Prostate gland (tissue), 2 donors: Measurements from ENCODE around the gene KLHL20. TPM values are rescaled to one million over a fixed set of nuclear protein-coding genes. Genes with fewer than 3 reads are reported as not detected.
"Not testable (repeated sequence)": the region's sequence is repeated elsewhere in the genome, so short reads cannot be mapped to it uniquely, and the experiment has no call there.

Experiments used
- DNase-seq: peaks from one replicate; pipeline ENCODE4 v3.0.0-alpha.2; 2019; ENCODE audit warnings: low spot score
- H3K27ac ChIP-seq, 2 donors: fragments of 200-600 bp; sonication (generic); 2 replicates each; pipeline ENCODE4 v1.5.1; 2017 to 2019
- H3K27me3 ChIP-seq: fragments of 200-600 bp; sonication (generic); replicated peaks from 2 replicates; pipeline ENCODE4 v1.5.1; 2019; ENCODE audit not compliant: insufficient read depth
- H3K36me3 ChIP-seq, 2 donors: fragments of 200-600 bp; sonication (generic); 1 replicate in 1 of 2; 2 replicates in 1 of 2; pipeline versions ENCODE4 v1.5.1 to v1.8.1; 2017 to 2019
- H3K4me1 ChIP-seq: fragments of 200-600 bp; sonication (generic); replicated peaks from 2 replicates; pipeline ENCODE4 v1.5.1; 2019
- H3K4me3 ChIP-seq, 2 donors: fragments of 200-600 bp; sonication (generic); 2 replicates each; pipeline ENCODE4 v1.5.1; 2017 to 2019
- H3K9me3 ChIP-seq: fragments of 200-600 bp; sonication (generic); 2 replicates; pipeline ENCODE4 v1.5.1; 2017
- CTCF ChIP-seq, 4 experiments: fragments of 200-600 bp in 2 of 4; fragments of 450-650 bp in 2 of 4; sonication (generic) in 2 of 4; IDR thresholded peaks; 1 replicate in 3 of 4; 2 replicates in 1 of 4; pipeline ENCODE4 v1.5.1; 2016 to 2019; ENCODE audit warnings: antibody characterized with exemption in 4 of 4, mild to moderate bottlenecking in 2 of 4, moderate library complexity in 2 of 4
- POLR2A ChIP-seq: fragments of 450-650 bp; IDR thresholded peaks from one replicate; pipeline ENCODE4 v1.6.1; 2016; ENCODE audit warnings: antibody characterized with exemption, mild to moderate bottlenecking
- POLR2AphosphoS5 ChIP-seq: sonication (generic); formaldehyde crosslinking; IDR thresholded peaks from one replicate; pipeline ENCODE4 v1.6.1; 2017; ENCODE audit warnings: antibody characterized with exemption
- WGBS: methylation state at CpG from one replicate; pipeline ENCODE4 v1.1.5; 2018; 5-methylcytosine and 5-hydroxymethylcytosine counted together
- intact Hi-C: fragments of 100-400 bp; cut with DNase I; formaldehyde crosslinking; loops from one replicate; pipeline ENCODE4 v1.14.2; 2022
- total RNA-seq, 2 donors: library from RNA; depleted of rRNA; stranded (reverse); fragments of >200 nt; gene quantifications; one replicate each; pipeline ENCODE4 v1.1.0, GENCODE V29; 2016

KLHL20 gene
- total RNA-seq, 2 donors from 2014 or later = 26.3 to 27.6 TPM

- no peaks in the 10 kb centered on the region for H3K36me3 ChIP-seq
- no peak overlapping the region for H3K27ac ChIP-seq
- H3K27me3 ChIP-seq = no peaks in the 10 kb centered on the region
- WGBS = 79% methylated on average over 5 of the region's 5 CpGs
- no peaks in the 10 kb centered on the region for H3K4me1 ChIP-seq
- no peak for DNase-seq
- intact Hi-C loops = no loop called here
- H3K9me3 ChIP-seq = no peaks in the 10 kb centered on the region
- TF ChIP-seq CTCF (IDR thresholded peaks at IDR 0.05) = no peak
- TF ChIP-seq POLR2AphosphoS5 = no peak
- TF ChIP-seq POLR2A = no peak
- H3K4me3 ChIP-seq = no peak overlapping the region
These were observed 9.7 kb upstream of the KLHL20 start for GRCh38 chr1:173705117-173705516.

GRCh38 chr1:173708787-173709186 is 6.0 kb upstream of the KLHL20 start:
- intact Hi-C loops = no loop called here
- Histone ChIP-seq H3K27me3 (no peaks in the 10 kb centered on the region), H3K36me3 (no peaks in the 10 kb centered on the region), H3K4me3 (no peak overlapping the region), H3K9me3 (no peaks in the 10 kb centered on the region), H3K27ac (no peak overlapping the region), H3K4me1 (no peaks in the 10 kb centered on the region)
- DNase-seq = no peak
- TF ChIP-seq POLR2AphosphoS5 = no peak
- TF ChIP-seq POLR2A = no peak
- TF ChIP-seq CTCF (IDR thresholded peaks at IDR 0.05) = no peak
- 85% methylated on average over 2 of the region's 2 CpGs for WGBS

- H3K27me3 ChIP-seq = no peaks in the 10 kb centered on the region
- TF ChIP-seq CTCF (IDR thresholded peaks at IDR 0.05) = no peak
- no peak for TF ChIP-seq POLR2A
- no peak for TF ChIP-seq POLR2AphosphoS5
- WGBS = 60% methylated on average over 3 of the region's 3 CpGs
- no peaks in the 10 kb centered on the region for H3K36me3 ChIP-seq
- intact Hi-C loops = loop anchor here (10.0 kb wide), 1 partner anchor 290 kb away; no protein-coding TSS in a partner anchor
- H3K4me3 ChIP-seq = peak overlapping the region; percentile 79 to 83
- peak overlapping the region; percentile 83 to 86 for H3K27ac ChIP-seq
- no peaks in the 10 kb centered on the region for H3K9me3 ChIP-seq
- no peak for DNase-seq
- no peaks in the 10 kb centered on the region for H3K4me1 ChIP-seq
These were observed 381 bp upstream of the KLHL20 start for GRCh38 chr1:173714441-173714758.

GRCh38 chr1:173715538-173715844 is 710 bp downstream of the KLHL20 start:
- Histone ChIP-seq H3K36me3 (no peaks in the 10 kb centered on the region), H3K27ac (peak overlapping the region; percentile 83 to 86), H3K9me3 (no peaks in the 10 kb centered on the region), H3K4me3 (peak overlapping the region; percentile 79 to 83), H3K4me1 (no peaks in the 10 kb centered on the region), H3K27me3 (no peaks in the 10 kb centered on the region)
- no peak for DNase-seq
- under 1% methylated on average over 8 of the region's 8 CpGs for WGBS
- intact Hi-C loops = loop anchor here (10.0 kb wide), 1 partner anchor 291 kb away; no protein-coding TSS in a partner anchor
- no peak for TF ChIP-seq POLR2A
- TF ChIP-seq POLR2AphosphoS5 = no peak
- no peak for TF ChIP-seq CTCF (IDR thresholded peaks at IDR 0.05)

GRCh38 chr1:173717238-173717637 is 2.5 kb downstream of the KLHL20 start:
- no peaks in the 10 kb centered on the region for H3K36me3 ChIP-seq
- H3K4me3 ChIP-seq = peak overlapping the region in 1 of 2 donors; percentile 79
- H3K9me3 ChIP-seq = no peaks in the 10 kb centered on the region
- no peaks in the 10 kb centered on the region for H3K27me3 ChIP-seq
- peak overlapping the region in 1 of 2 donors; percentile 34 for H3K27ac ChIP-seq
- no peak for DNase-seq
- H3K4me1 ChIP-seq = no peaks in the 10 kb centered on the region
- intact Hi-C loops = loop anchor here (10.0 kb wide), 1 partner anchor 292 kb away; no protein-coding TSS in a partner anchor
- TF ChIP-seq CTCF (IDR thresholded peaks at IDR 0.05) (no peak), POLR2A (no peak), POLR2AphosphoS5 (no peak)
- WGBS = 85% methylated on average over 2 of the region's 2 CpGs

GRCh38 chr1:173731331-173731730 is 16.6 kb downstream of the KLHL20 start:
- H3K4me1 ChIP-seq, H3K36me3 ChIP-seq, H3K9me3 ChIP-seq, intact Hi-C loops, DNase-seq, H3K4me3 ChIP-seq, H3K27me3 ChIP-seq: not testable (repeated sequence)
- WGBS = 100% methylated on average over 1 of the region's 1 CpG
- peak overlapping the region in 1 of 2 donors; percentile 54 for H3K27ac ChIP-seq
